CD4-positive, alpha-beta T cell treated with Interleukin-4 for 4 hours (primary cell): Measurements from ENCODE around the gene SUCLG2.
"Not testable (repeated sequence)": the region's sequence is repeated elsewhere in the genome, so short reads cannot be mapped to it uniquely, and the experiment has no call there.

ENCODE experiments used
- DNase-seq: peaks from one replicate; pipeline ENCODE4 v3.0.0-alpha.2; 2020

Gene SUCLG2

GRCh38 chr3:67605377-67605776 is 49.0 kb downstream of the SUCLG2 start:
- DNase-seq, result no peak

- no peak for DNase-seq
Measured at GRCh38 chr3:67602816-67603215, 51.6 kb downstream of the SUCLG2 start.

GRCh38 chr3:67601919-67602608 is 52.3 kb downstream of the SUCLG2 start:
- peak; percentile 37 for DNase-seq

GRCh38 chr3:67601385-67601784 is 53.0 kb downstream of the SUCLG2 start:
- DNase-seq, result no peak

- DNase-seq, result no peak
Measured at GRCh38 chr3:67599821-67600220, 54.6 kb downstream of the SUCLG2 start.

- DNase-seq, result no peak
Measured at GRCh38 chr3:67598814-67599556, 55.4 kb downstream of the SUCLG2 start.

- DNase-seq, result no peak
Measured at GRCh38 chr3:67595424-67595823, 59.0 kb downstream of the SUCLG2 start.

- DNase-seq, result no peak
Measured at GRCh38 chr3:67593761-67594234, 60.6 kb downstream of the SUCLG2 start.

- DNase-seq, result no peak
Measured at GRCh38 chr3:67592057-67592456, 62.4 kb downstream of the SUCLG2 start.

GRCh38 chr3:67587811-67588210 is 66.6 kb downstream of the SUCLG2 start:
- DNase-seq, result no peak

- no peak for DNase-seq
Measured at GRCh38 chr3:67587301-67587700, 67.1 kb downstream of the SUCLG2 start.

GRCh38 chr3:67584608-67585007 is 69.8 kb downstream of the SUCLG2 start:
- DNase-seq, result not testable (repeated sequence)

- DNase-seq, result no peak
Measured at GRCh38 chr3:67580430-67581000, 73.9 kb downstream of the SUCLG2 start.

- DNase-seq, result no peak
Measured at GRCh38 chr3:67578416-67578815, 76.0 kb downstream of the SUCLG2 start.

- no peak for DNase-seq
Measured at GRCh38 chr3:67576441-67576840, 78.0 kb downstream of the SUCLG2 start.

- no peak for DNase-seq
Measured at GRCh38 chr3:67569324-67569723, 85.1 kb downstream of the SUCLG2 start.

GRCh38 chr3:67567893-67568292 is 86.5 kb downstream of the SUCLG2 start:
- DNase-seq, result no peak

- no peak for DNase-seq
Measured at GRCh38 chr3:67564973-67565372, 89.4 kb downstream of the SUCLG2 start.

GRCh38 chr3:67564008-67564407 is 90.4 kb downstream of the SUCLG2 start:
- DNase-seq, result no peak

GRCh38 chr3:67561667-67562394 is 92.6 kb downstream of the SUCLG2 start:
- no peak for DNase-seq

- no peak for DNase-seq
Measured at GRCh38 chr3:67561266-67561665, 93.1 kb downstream of the SUCLG2 start.

- no peak for DNase-seq
Measured at GRCh38 chr3:67559029-67559605, 95.3 kb downstream of the SUCLG2 start.

GRCh38 chr3:67558426-67558825 is 96.0 kb downstream of the SUCLG2 start:
- no peak for DNase-seq
